SU-DHL-6 (cell line): ENCODE measurements around the gene DYSF.

ENCODE experiments used
- H2AFZ ChIP-seq: fragments of 200-600 bp; sonication (generic); 2 replicates; pipeline ENCODE4 v1.6.1; 2014; ENCODE audit warnings: low read depth, mild to moderate bottlenecking, moderate library complexity, mixed read lengths, antibody characterized with exemption, low read length; ENCODE audit not compliant: severe bottlenecking
- H3F3A ChIP-seq: fragments of 200-600 bp; shearing (Covaris generic); 2 replicates; pipeline ENCODE4 v1.6.0; 2016; ENCODE audit warnings: antibody characterized with exemption, mild to moderate bottlenecking; ENCODE audit not compliant: insufficient read depth
- H3K27ac ChIP-seq: fragments of 200-600 bp; sonication (generic); 2 replicates; pipeline ENCODE4 v1.5.1; 2016; ENCODE audit warnings: low read depth, mild to moderate bottlenecking, low read length, moderate library complexity, mixed read lengths
- H3K27me3 ChIP-seq: fragments of 200-600 bp; sonication (generic), shearing (Covaris generic); 2 replicates; pipeline ENCODE4 v1.6.0; 2014; ENCODE audit warnings: mild to moderate bottlenecking, low read length
- H3K36me3 ChIP-seq: fragments of 200-600 bp; sonication (generic); 2 replicates; pipeline ENCODE4 v1.6.1; 2014; ENCODE audit warnings: mild to moderate bottlenecking, low read length, mixed read lengths
- H3K4me2 ChIP-seq: fragments of 300-600, 200-600 bp; shearing (Covaris generic), sonication (generic); 2 replicates; pipeline ENCODE4 v1.6.0; 2014; ENCODE audit warnings: low read length, low read depth, mild to moderate bottlenecking; ENCODE audit not compliant: poor library complexity, severe bottlenecking
- H3K4me3 ChIP-seq: fragments of 200-600 bp; sonication (generic); 2 replicates; pipeline ENCODE4 v1.5.1; 2014; ENCODE audit warnings: antibody characterized with exemption, low read length, mild to moderate bottlenecking, mixed read lengths; ENCODE audit not compliant: insufficient read depth, poor library complexity, severe bottlenecking
- H3K79me2 ChIP-seq: fragments of 200-600 bp; sonication (generic); 2 replicates; pipeline ENCODE4 v1.6.1; 2014; ENCODE audit warnings: mild to moderate bottlenecking, low read length, moderate library complexity; ENCODE audit not compliant: insufficient read depth
- H3K9ac ChIP-seq: fragments of 200-600 bp; sonication (generic); 2 replicates; pipeline ENCODE4 v1.7.0; 2014; ENCODE audit warnings: mild to moderate bottlenecking, low read length
- H3K9me2 ChIP-seq: fragments of 200-600 bp; sonication (generic); replicated peaks from 2 replicates; pipeline ENCODE4 v1.6.1; 2014; ENCODE audit warnings: low read length; ENCODE audit not compliant: insufficient read depth
- H3K9me3 ChIP-seq: fragments of 200-600 bp; sonication (generic); 2 replicates; pipeline ENCODE4 v1.6.1; 2014; ENCODE audit warnings: low read length, mixed read lengths; ENCODE audit not compliant: insufficient read depth
- H4K20me1 ChIP-seq: fragments of 200-600 bp; sonication (generic); 2 replicates; pipeline ENCODE4 v1.6.1; 2014; ENCODE audit warnings: low read depth, mild to moderate bottlenecking, antibody characterized with exemption, low read length, moderate library complexity, mixed read lengths
- CTCF ChIP-seq: fragments of 200-600 bp; sonication (generic); IDR thresholded peaks from one replicate; pipeline ENCODE4 v1.5.1; 2017; ENCODE audit warnings: antibody characterized with exemption, mild to moderate bottlenecking, low read length, moderate library complexity; ENCODE audit not compliant: insufficient read depth, poor library complexity, severe bottlenecking
- EZH2phosphoT487 ChIP-seq: fragments of 200-600 bp; sonication (generic), shearing (Covaris generic); conservative IDR thresholded peaks from 2 replicates; pipeline ENCODE4 v1.6.1; 2018; ENCODE audit warnings: mild to moderate bottlenecking, antibody characterized with exemption, low read length, moderate library complexity, mixed read lengths

The DYSF gene

DNA sequence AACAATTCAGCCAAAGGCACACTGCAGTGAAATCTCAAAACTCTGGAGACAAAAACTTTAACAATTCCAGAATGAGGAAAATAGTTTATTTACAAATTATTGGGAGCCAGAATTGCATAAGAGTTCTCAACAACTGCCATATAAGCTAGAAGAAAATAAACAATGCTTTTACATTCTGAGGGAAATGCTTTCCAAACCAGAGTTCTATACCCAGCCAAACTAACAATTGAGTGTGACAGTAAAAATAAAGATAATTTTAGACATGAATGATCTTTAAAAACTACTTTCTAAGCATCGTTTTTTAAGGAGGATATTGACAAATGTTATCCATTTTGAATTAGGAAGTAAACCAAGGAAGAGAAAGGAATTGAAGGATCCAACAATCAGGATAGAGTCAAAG lies 271.4 kb downstream of the DYSF start:
- H3F3A ChIP-seq = no peaks in the 10 kb centered on the region
- no peak for TF ChIP-seq CTCF
- no peak for TF ChIP-seq EZH2phosphoT487
- H3K4me3 ChIP-seq = no peak overlapping the region
- no peak overlapping the region for H3K4me2 ChIP-seq
- peaks cover 8% of the 10 kb centered on the region; the same call in 1 of the 2 replicates for H3K9me3 ChIP-seq
- H3K9ac ChIP-seq = no peak overlapping the region
- no peaks in the 10 kb centered on the region for H3K36me3 ChIP-seq
- no peaks in the 10 kb centered on the region for H4K20me1 ChIP-seq
- H3K27me3 ChIP-seq = no peaks in the 10 kb centered on the region
- H2AFZ ChIP-seq = no peak overlapping the region
- no peak overlapping the region for H3K27ac ChIP-seq
- H3K9me2 ChIP-seq = no peaks in the 10 kb centered on the region
- no peaks in the 10 kb centered on the region for H3K79me2 ChIP-seq

- no peaks in the 10 kb centered on the region for H3K27me3 ChIP-seq
- no peaks in the 10 kb centered on the region for H3K79me2 ChIP-seq
- no peaks in the 10 kb centered on the region for H3K9me2 ChIP-seq
- H3K9me3 ChIP-seq = peaks cover 8% of the 10 kb centered on the region; the same call in 1 of the 2 replicates
- no peak overlapping the region for H3K9ac ChIP-seq
- H3K4me3 ChIP-seq = no peak overlapping the region
- TF ChIP-seq EZH2phosphoT487 (no peak), CTCF (no peak)
- no peak overlapping the region for H3K4me2 ChIP-seq
- H2AFZ ChIP-seq = no peak overlapping the region
- H3F3A ChIP-seq = no peaks in the 10 kb centered on the region
- no peak overlapping the region for H3K27ac ChIP-seq
- no peaks in the 10 kb centered on the region for H3K36me3 ChIP-seq
- H4K20me1 ChIP-seq = no peaks in the 10 kb centered on the region
Observed at GRCh38 chr2:71725836-71726235, 272.5 kb downstream of the DYSF start.

DNA sequence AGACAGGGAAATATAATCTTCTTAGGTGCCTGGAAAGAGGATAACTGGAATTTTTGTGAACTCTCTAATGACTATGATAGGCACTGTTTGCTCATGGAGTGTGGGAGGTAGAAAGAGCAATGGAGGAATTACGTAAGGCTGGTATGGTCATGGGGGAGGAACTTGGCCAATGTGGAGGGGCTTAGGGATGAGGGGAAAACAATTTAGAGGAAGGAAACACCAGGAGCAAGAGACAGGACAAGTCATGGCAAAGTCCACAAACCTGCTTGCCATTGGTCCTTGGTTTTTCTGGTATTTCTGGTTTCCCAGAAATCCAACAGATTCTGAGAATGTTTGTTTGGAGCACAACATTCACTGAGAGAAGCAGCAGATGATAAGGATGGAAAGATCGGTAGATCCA lies 274.2 kb downstream of the DYSF start:
- H3F3A ChIP-seq = no peaks in the 10 kb centered on the region
- no peaks in the 10 kb centered on the region for H3K9me2 ChIP-seq
- H3K9ac ChIP-seq = no peak overlapping the region
- TF ChIP-seq EZH2phosphoT487 = no peak
- no peaks in the 10 kb centered on the region for H3K79me2 ChIP-seq
- H3K4me3 ChIP-seq = no peak overlapping the region
- H3K4me2 ChIP-seq = no peak overlapping the region
- H3K27me3 ChIP-seq = no peaks in the 10 kb centered on the region
- H3K36me3 ChIP-seq = no peaks in the 10 kb centered on the region
- no peak overlapping the region for H3K27ac ChIP-seq
- H4K20me1 ChIP-seq = no peaks in the 10 kb centered on the region
- H2AFZ ChIP-seq = no peak overlapping the region
- H3K9me3 ChIP-seq = peaks cover 8% of the 10 kb centered on the region; the same call in 1 of the 2 replicates

GRCh38 chr2:71728036-71728435 lies 274.7 kb downstream of the DYSF start:
- no peaks in the 10 kb centered on the region for H3K9me2 ChIP-seq
- no peaks in the 10 kb centered on the region for H4K20me1 ChIP-seq
- no peaks in the 10 kb centered on the region for H3K36me3 ChIP-seq
- no peak overlapping the region for H3K4me2 ChIP-seq
- no peak overlapping the region for H2AFZ ChIP-seq
- no peak overlapping the region for H3K9ac ChIP-seq
- peaks cover 8% of the 10 kb centered on the region; the same call in 1 of the 2 replicates for H3K9me3 ChIP-seq
- no peaks in the 10 kb centered on the region for H3K79me2 ChIP-seq
- no peak overlapping the region for H3K27ac ChIP-seq
- no peak overlapping the region for H3K4me3 ChIP-seq
- no peaks in the 10 kb centered on the region for H3K27me3 ChIP-seq
- no peaks in the 10 kb centered on the region for H3F3A ChIP-seq
- TF ChIP-seq CTCF = no peak
- TF ChIP-seq EZH2phosphoT487 = no peak
